ENCODE measurements around the gene GALP. TPM values are rescaled to one million over a fixed set of nuclear protein-coding genes. Genes with fewer than 3 reads are reported as not detected.

GALP gene
- total and polyA plus RNA-seq, 2 experiments from 2014 or later = not detected

- H3K4me3 ChIP-seq = no peak overlapping the region
- no peaks in the 10 kb centered on the region for H3K27me3 ChIP-seq
- no peaks in the 10 kb centered on the region for H3K9me2 ChIP-seq (replicated peaks; ENCODE audit: insufficient read depth)
- TF ChIP-seq CTCF (IDR thresholded peaks at IDR 0.05; ENCODE audit: poor library complexity) (no peak), EZH2phosphoT487 (IDR thresholded peaks at IDR 0.05; ENCODE audit: low read depth, severe bottlenecking, unreplicated experiment) (no peak), EZH2 (IDR thresholded peaks at IDR 0.05; ENCODE audit: borderline replicate concordance) (no peak)
- peak overlapping the region; percentile 41 for H3K4me2 ChIP-seq
- H3K27ac ChIP-seq = peak overlapping the region; percentile 50
- peak overlapping the region; percentile 27 for H2AFZ ChIP-seq
- no peaks in the 10 kb centered on the region for H3K79me2 ChIP-seq
- no peaks in the 10 kb centered on the region for H3K9me3 ChIP-seq (ENCODE audit: low read depth)
- DNase-seq (ENCODE audit: low spot score) = peak; percentile 42
- no peaks in the 10 kb centered on the region for H4K20me1 ChIP-seq (ENCODE audit: insufficient read depth, poor library complexity, severe bottlenecking)
- WGBS (ENCODE audit: low lambda C conversion rate, missing lambda C conversion rate) = 33% methylated on average over 14 of the region's 14 CpGs
- H3K4me1 ChIP-seq (ENCODE audit: insufficient read depth) = peaks cover 9% of the 10 kb centered on the region
- no peaks in the 10 kb centered on the region for H3K36me3 ChIP-seq (replicated peaks; ENCODE audit: insufficient read depth, low read depth)
Measured at GRCh38 chr19:56132316-56132822, 43.4 kb upstream of the GALP start.

- H3K9me3 ChIP-seq (ENCODE audit: low read depth) = no peaks in the 10 kb centered on the region
- DNase-seq (ENCODE audit: low spot score) = no peak
- no peak overlapping the region for H3K4me2 ChIP-seq
- 80% methylated on average over 14 of the region's 14 CpGs for WGBS (ENCODE audit: low lambda C conversion rate, missing lambda C conversion rate)
- H3K27ac ChIP-seq = no peak overlapping the region
- peaks cover 9% of the 10 kb centered on the region for H3K4me1 ChIP-seq (ENCODE audit: insufficient read depth)
- no peaks in the 10 kb centered on the region for H3K27me3 ChIP-seq
- H2AFZ ChIP-seq = no peak overlapping the region
- no peaks in the 10 kb centered on the region for H4K20me1 ChIP-seq (ENCODE audit: insufficient read depth, poor library complexity, severe bottlenecking)
- no peaks in the 10 kb centered on the region for H3K79me2 ChIP-seq
- no peaks in the 10 kb centered on the region for H3K9me2 ChIP-seq (replicated peaks; ENCODE audit: insufficient read depth)
- TF ChIP-seq EZH2 (IDR thresholded peaks at IDR 0.05; ENCODE audit: borderline replicate concordance) = no peak
- TF ChIP-seq EZH2phosphoT487 (IDR thresholded peaks at IDR 0.05; ENCODE audit: low read depth, severe bottlenecking, unreplicated experiment) = no peak
- no peak for TF ChIP-seq CTCF (IDR thresholded peaks at IDR 0.05; ENCODE audit: poor library complexity)
- no peaks in the 10 kb centered on the region for H3K36me3 ChIP-seq (replicated peaks; ENCODE audit: insufficient read depth, low read depth)
- no peak overlapping the region for H3K4me3 ChIP-seq
Measured at GRCh38 chr19:56133858-56134653, 41.8 kb upstream of the GALP start.

GRCh38 chr19:56134654-56134921 lies 41.2 kb upstream of the GALP start:
- Histone ChIP-seq H3K9me3 (ENCODE audit: low read depth) (no peaks in the 10 kb centered on the region), H3K4me3 (no peak overlapping the region), H2AFZ (no peak overlapping the region), H3K27ac (no peak overlapping the region), H3K36me3 (replicated peaks; ENCODE audit: insufficient read depth, low read depth) (no peaks in the 10 kb centered on the region), H3K9me2 (replicated peaks; ENCODE audit: insufficient read depth) (no peaks in the 10 kb centered on the region), H3K4me2 (no peak overlapping the region), H3K4me1 (ENCODE audit: insufficient read depth) (peaks cover 9% of the 10 kb centered on the region), H3K27me3 (no peaks in the 10 kb centered on the region), H4K20me1 (ENCODE audit: insufficient read depth, poor library complexity, severe bottlenecking) (no peaks in the 10 kb centered on the region), H3K79me2 (no peaks in the 10 kb centered on the region)
- WGBS (ENCODE audit: low lambda C conversion rate, missing lambda C conversion rate) = 74% methylated on average over 5 of the region's 5 CpGs
- TF ChIP-seq EZH2phosphoT487 (IDR thresholded peaks at IDR 0.05; ENCODE audit: low read depth, severe bottlenecking, unreplicated experiment) (no peak), EZH2 (IDR thresholded peaks at IDR 0.05; ENCODE audit: borderline replicate concordance) (no peak), CTCF (IDR thresholded peaks at IDR 0.05; ENCODE audit: poor library complexity) (no peak)
- DNase-seq (ENCODE audit: low spot score) = no peak
